Esophagus muscularis mucosa (tissue), 3 donors: ENCODE results near the gene MED10.

Source experiments
- EP300 ChIP-seq: sonication (generic); formaldehyde crosslinking; IDR thresholded peaks from one replicate; pipeline ENCODE4 v1.6.1; 2017; ENCODE audit warnings: antibody characterized with exemption
- TF ChIP-seq, protein P1 (sequence below), 3 experiments: fragments of 200-600 bp in 2 of 3; fragments of 450-650 bp in 1 of 3; sonication (generic) in 2 of 3; IDR thresholded peaks; one replicate each; pipeline ENCODE4 v1.5.1; 2017 to 2019; ENCODE audit warnings: antibody characterized with exemption in 3 of 3, mild to moderate bottlenecking in 2 of 3, moderate library complexity in 1 of 3

- TF ChIP-seq, protein P1, sequence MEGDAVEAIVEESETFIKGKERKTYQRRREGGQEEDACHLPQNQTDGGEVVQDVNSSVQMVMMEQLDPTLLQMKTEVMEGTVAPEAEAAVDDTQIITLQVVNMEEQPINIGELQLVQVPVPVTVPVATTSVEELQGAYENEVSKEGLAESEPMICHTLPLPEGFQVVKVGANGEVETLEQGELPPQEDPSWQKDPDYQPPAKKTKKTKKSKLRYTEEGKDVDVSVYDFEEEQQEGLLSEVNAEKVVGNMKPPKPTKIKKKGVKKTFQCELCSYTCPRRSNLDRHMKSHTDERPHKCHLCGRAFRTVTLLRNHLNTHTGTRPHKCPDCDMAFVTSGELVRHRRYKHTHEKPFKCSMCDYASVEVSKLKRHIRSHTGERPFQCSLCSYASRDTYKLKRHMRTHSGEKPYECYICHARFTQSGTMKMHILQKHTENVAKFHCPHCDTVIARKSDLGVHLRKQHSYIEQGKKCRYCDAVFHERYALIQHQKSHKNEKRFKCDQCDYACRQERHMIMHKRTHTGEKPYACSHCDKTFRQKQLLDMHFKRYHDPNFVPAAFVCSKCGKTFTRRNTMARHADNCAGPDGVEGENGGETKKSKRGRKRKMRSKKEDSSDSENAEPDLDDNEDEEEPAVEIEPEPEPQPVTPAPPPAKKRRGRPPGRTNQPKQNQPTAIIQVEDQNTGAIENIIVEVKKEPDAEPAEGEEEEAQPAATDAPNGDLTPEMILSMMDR (IDR thresholded peaks at IDR 0.05) = no peak
- TF ChIP-seq EP300 = no peak
These were observed 29.9 kb upstream of the MED10 start for GRCh38 chr5:6408260-6408596.
